HG03095 (cell line): ENCODE results near the gene SYPL2.
"Not testable (repeated sequence)": the region's sequence is repeated elsewhere in the genome, so short reads cannot be mapped to it uniquely, and the experiment has no call there.

Experiments
- ATAC-seq: cut with Tn5 transposase; IDR thresholded peaks from one replicate; pipeline ENCODE4 v1.9.1; 2021; ENCODE audit warnings: moderate library complexity; ENCODE audit not compliant: unreplicated experiment

SYPL2 gene

GRCh38 chr1:109470245-109470644 is 3.9 kb downstream of the SYPL2 start:
- ATAC-seq, result no peak

- no peak for ATAC-seq
Observed at GRCh38 chr1:109472779-109473178, 6.4 kb downstream of the SYPL2 start.

- not testable (repeated sequence) for ATAC-seq
Observed at GRCh38 chr1:109473284-109474057, 7.1 kb downstream of the SYPL2 start.

GRCh38 chr1:109474697-109475096 is 8.4 kb downstream of the SYPL2 start:
- ATAC-seq, result no peak

GRCh38 chr1:109475261-109475660 is 8.9 kb downstream of the SYPL2 start:
- ATAC-seq, result no peak

DNA sequence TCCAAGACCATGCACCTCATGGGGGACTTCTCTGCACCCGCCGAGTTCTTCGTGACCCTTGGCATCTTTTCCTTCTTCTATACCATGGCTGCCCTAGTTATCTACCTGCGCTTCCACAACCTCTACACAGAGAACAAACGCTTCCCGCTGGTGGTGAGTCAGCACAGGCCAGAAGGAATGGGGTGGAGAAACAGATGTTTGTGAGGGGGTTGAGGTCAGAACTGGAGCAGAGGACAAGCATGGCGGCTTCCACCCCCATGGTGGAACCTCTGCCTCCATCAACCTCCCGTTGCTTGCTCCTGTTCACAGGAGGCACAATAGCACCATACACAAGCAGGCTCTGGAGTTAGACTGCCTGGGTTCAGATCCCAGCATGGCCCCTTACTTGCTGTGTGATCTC is 10.5 kb downstream of the SYPL2 start:
- no peak for ATAC-seq

GRCh38 chr1:109477821-109478220 is 11.5 kb downstream of the SYPL2 start:
- no peak for ATAC-seq

GRCh38 chr1:109478806-109479205 is 12.5 kb downstream of the SYPL2 start:
- no peak for ATAC-seq

DNA sequence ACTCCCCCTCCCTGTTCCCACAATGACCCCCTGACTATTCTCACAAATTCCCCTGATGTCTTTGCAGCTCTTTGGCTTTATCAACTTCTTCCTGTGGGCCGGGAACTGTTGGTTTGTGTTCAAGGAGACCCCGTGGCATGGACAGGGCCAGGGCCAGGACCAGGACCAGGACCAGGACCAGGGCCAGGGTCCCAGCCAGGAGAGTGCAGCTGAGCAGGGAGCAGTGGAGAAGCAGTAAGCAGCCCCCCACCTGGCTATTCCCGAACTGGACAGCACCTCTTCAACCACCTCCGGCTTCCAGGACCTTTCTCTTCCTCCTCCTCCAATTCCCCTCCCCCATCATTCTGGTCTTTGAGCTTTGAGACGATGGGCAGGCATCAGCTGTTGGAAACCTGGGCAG is 13.0 kb downstream of the SYPL2 start:
- no peak for ATAC-seq

DNA sequence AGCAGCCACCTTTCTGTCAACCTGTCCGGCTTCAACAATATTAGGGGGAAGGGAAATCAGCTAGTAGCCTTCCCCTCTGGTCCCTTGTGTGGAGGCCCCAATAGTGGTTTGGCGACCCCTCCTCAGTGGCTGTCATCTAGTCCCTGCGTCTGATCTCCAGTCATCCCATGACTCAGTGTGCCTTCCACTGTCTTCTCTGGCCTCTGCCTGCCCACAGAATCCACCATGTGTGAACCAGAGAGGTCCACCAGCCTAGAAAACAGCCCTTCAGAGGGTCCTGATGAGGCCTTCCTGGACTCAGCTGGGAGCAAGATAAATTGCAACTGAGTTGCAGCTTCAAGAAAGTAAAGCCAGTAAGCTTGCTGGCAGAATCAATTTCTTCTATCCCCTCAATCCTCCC is 13.6 kb downstream of the SYPL2 start:
- ATAC-seq, result no peak

GRCh38 chr1:109481646-109482045 is 15.3 kb downstream of the SYPL2 start:
- ATAC-seq, result no peak

DNA sequence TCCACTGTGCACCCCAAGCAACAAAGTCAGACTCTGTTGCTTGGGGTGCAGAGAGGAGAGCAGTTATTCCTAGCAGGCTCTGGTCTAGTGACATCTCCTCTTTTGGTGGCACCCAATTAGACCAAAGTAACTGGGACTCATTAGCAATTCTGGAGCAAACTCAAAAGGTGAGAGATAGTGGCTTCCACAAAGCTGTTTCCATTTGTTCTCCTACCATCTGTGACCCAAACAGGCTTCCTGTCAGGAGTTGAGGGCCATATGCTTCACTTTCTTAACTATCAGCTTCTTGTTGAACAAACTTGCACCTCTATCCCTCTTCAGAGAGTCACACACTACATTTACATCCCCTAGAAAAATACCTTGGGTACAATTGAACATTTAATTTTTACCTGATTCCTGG is 15.9 kb downstream of the SYPL2 start:
- no peak for ATAC-seq

DNA sequence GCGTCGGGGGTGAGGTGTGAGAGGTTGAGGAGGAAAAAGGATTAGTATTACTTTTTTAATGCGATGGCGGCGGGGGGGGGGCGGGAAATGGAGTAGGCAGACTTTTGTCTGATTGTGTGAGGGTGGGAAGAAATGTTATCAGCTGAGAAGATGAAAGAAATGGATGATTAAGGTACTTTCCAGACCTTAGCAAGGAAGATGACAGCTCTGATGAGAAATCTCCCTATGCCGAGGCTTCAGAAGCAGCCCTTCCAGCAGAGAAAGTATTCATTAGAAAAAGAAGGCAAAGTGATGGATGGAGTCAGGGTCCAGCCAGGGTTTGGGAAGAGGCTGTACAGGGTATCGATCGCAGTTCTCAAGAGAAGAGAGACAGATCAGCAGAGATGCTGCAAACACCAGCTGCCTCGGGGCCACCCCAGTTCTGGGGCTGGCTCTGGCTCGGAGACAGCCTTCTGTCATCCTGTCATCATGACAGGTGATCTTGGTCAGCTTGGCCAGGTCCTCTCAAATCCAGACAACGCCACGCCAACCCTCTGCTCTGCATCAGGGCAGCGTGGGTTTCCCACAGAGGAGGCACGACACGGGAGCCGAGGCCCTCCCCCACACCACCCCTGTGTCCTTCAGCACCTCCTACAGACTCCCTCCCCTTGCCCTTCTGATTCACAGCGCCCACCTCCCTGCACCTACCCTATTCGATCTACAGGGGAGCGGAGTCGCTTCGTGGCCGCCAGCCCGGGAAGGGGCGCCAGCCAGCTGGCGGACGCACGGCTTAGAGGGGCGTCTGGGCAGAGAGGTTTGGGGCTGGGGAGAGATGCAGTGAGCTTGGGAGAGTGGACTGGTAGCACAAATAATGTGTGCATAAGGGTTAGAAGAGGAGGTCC is 16.7 kb downstream of the SYPL2 start:
- ATAC-seq, result peak; percentile 9

DNA sequence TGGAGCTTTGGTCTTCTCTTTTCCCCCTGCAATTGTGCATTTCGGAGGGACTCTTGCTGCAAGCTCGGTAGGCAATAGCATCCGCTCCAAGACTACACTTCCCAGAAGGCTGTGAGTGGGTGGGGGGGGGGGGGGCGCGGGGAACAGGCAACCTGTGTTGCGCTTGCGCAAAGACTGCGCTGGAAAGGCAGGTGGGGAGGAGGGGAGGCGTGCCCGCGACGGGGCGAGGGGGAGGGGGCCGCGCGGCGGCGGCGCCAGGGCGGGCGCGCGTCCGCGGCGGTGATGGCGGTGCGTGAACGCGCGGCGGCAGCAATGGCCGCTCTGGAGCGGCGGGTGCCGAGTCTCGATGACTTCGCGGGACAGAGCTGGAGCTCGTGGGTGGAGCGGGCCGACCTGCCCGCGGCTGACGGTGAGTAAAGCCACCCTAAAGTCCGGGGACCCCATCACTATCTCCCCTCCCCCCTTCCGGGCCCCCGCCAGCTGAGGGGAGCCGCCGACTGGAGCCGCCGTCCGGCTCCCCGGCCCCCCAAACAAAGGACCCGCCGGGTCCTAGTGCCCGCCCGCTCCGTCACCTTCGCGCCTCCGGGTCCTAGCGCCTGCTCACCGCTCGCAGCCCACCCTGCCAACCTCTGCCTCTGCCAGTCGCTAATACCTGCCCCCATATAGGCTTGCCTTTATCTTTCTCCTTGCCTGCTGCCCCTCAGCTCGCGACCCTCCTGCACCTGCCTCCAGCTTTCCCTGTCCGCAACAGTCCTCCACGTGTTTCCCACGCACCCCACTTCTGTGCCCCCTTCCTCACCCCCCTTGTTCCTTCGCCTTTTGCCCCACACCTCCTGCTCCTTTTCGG is 17.5 kb downstream of the SYPL2 start, which contains the start of gene ATXN7L2:
Gene ATXN7L2 (plus strand): TSS at position 234 of the 847 bp plus-strand sequence. CDS start 49 bp downstream, at position 283.
- peak; percentile 70 for ATAC-seq

- ATAC-seq, result no peak
Observed at GRCh38 chr1:109484519-109484975, 18.2 kb downstream of the SYPL2 start.

GRCh38 chr1:109485001-109485400 is 18.7 kb downstream of the SYPL2 start:
- no peak for ATAC-seq

- ATAC-seq, result no peak
Observed at GRCh38 chr1:109487261-109487660, 20.9 kb downstream of the SYPL2 start.

DNA sequence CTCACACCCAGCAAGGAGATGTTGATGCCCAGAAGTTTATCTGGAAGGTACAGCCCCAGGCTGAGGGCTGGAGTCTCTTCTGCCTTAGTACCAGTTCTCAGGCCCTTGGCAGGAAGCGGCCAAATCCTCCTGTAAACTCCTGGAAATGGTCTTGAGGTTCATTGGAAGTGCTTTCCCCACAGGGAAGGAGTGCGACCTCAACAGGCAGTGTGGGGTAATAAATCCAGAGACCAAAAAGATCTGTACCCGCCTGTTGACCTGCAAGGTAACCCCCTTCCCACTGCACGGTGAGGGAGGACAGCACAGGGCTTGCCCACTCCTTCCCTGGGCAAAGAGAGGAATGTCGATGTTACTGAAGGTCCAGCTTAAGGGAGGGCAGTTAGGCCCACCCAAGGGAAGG is 21.9 kb downstream of the SYPL2 start:
- no peak for ATAC-seq

GRCh38 chr1:109488696-109489095 is 22.4 kb downstream of the SYPL2 start:
- ATAC-seq, result no peak

DNA sequence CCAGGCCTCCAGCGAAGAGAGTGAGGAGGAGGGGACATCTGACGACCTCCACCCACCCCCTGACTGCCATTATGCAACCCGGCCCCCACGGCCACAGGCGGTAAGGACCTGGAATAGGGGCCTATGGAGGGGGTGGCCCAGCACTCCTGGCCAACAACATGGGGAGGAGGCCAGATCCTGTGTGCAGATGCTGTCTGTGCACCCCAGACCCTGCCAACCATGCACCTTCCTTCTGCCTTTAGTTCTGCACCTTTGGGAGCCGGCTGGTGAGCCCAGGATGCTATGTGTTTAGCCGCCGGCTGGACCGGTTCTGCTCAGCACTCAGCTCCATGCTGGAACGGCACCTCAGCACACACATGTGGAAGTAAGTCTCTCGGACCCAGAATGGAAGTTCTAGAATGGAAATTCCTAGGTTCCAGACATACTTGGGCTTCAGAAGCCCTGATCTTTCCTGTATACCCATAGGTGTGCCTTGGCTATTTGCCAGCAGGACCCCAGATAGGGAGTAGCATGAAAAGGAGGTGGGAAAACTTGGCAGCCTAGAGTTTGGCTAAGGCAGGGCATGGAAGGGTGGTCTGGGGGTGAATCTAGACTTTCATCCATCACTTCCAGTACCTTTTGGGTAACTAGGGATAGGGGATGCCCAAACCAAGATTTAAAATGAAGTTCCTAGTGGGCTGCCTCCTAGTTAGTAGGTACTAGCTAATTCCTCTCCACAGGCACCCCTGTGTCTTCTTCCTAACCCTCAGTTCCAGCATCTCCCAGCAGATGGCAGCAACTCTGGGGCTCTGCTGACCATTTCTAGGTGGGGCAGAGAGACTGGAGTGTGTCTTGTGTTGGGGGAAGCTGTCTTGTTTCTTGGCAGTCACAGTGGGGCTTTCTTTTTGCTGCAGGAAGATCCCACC is 23.9 kb downstream of the SYPL2 start:
- ATAC-seq, result no peak
